ENCODE measurements around the gene MMP3. TPM values are rescaled to one million over a fixed set of nuclear protein-coding genes. Genes with fewer than 3 reads are reported as not detected.

MMP3 gene
- total and polyA plus RNA-seq, 11 donors = not detected

- TF ChIP-seq POLR2A (IDR thresholded peaks at IDR 0.05) = no peak
- no peak for TF ChIP-seq CTCF (IDR thresholded peaks at IDR 0.05)
- no peaks in the 10 kb centered on the region for H3K36me3 ChIP-seq
- peak overlapping the region in 1 of 12 donors; percentile 26 for H3K27ac ChIP-seq
- no peaks in the 10 kb centered on the region for H3K27me3 ChIP-seq
- intact Hi-C loops (cut with DNase I) = no loop called here
- DNase-seq (no peak), ATAC-seq (no peak)
- H3K4me1 ChIP-seq = no peaks in the 10 kb centered on the region
- 60 to 71% (median 65%) methylated on average over 3 of the region's 3 CpGs for WGBS, 4 donors
- no peak overlapping the region for H3K4me3 ChIP-seq
- no peaks in the 10 kb centered on the region for H3K9me3 ChIP-seq
Measured at GRCh38 chr11:102868339-102868738, 24.9 kb upstream of the MMP3 start.

- H3K4me1 ChIP-seq = no peaks in the 10 kb centered on the region
- no peak for TF ChIP-seq POLR2A (IDR thresholded peaks at IDR 0.05)
- TF ChIP-seq CTCF (IDR thresholded peaks at IDR 0.05) = no peak
- H3K27ac ChIP-seq = peak overlapping the region in 1 of 12 donors; percentile 2
- no peak for DNase-seq
- ATAC-seq = no peak
- intact Hi-C loops (cut with DNase I) = no loop called here
- H3K36me3 ChIP-seq = no peaks in the 10 kb centered on the region
- no peaks in the 10 kb centered on the region for H3K27me3 ChIP-seq
- H3K4me3 ChIP-seq = no peak overlapping the region
- 89 to 97% (median 93%) methylated on average over 1 of the region's 1 CpG for WGBS, 4 donors
- H3K9me3 ChIP-seq = no peaks in the 10 kb centered on the region
Measured at GRCh38 chr11:102864724-102865123, 21.3 kb upstream of the MMP3 start.

GRCh38 chr11:102853956-102854355 lies 10.5 kb upstream of the MMP3 start:
- Histone ChIP-seq H3K4me3 (no peak overlapping the region), H3K36me3 (no peaks in the 10 kb centered on the region), H3K4me1 (no peaks in the 10 kb centered on the region), H3K27ac (no peak overlapping the region), H3K27me3 (no peaks in the 10 kb centered on the region), H3K9me3 (no peaks in the 10 kb centered on the region)
- ATAC-seq (no peak), DNase-seq (no peak)
- TF ChIP-seq CTCF (IDR thresholded peaks at IDR 0.05) (no peak), POLR2A (IDR thresholded peaks at IDR 0.05) (no peak)
- intact Hi-C loops (cut with DNase I) = no loop called here
- 78 to 81% (median 78%) methylated on average over 2 of the region's 2 CpGs for WGBS, 4 donors

- Histone ChIP-seq H3K27me3 (no peaks in the 10 kb centered on the region), H3K27ac (no peak overlapping the region), H3K4me3 (no peak overlapping the region), H3K9me3 (no peaks in the 10 kb centered on the region), H3K36me3 (no peaks in the 10 kb centered on the region), H3K4me1 (no peaks in the 10 kb centered on the region)
- no peak for DNase-seq
- WGBS, 4 donors = 80 to 90% (median 82%) methylated on average over 3 of the region's 3 CpGs
- TF ChIP-seq CTCF (IDR thresholded peaks at IDR 0.05) (no peak), POLR2A (IDR thresholded peaks at IDR 0.05) (no peak)
- intact Hi-C loops (cut with DNase I) = no loop called here
- no peak for ATAC-seq
Measured at GRCh38 chr11:102853055-102853454, 9.6 kb upstream of the MMP3 start.
